ENCODE data around the gene TAPT1.
"Not testable (repeated sequence)": the region's sequence is repeated elsewhere in the genome, so short reads cannot be mapped to it uniquely, and the experiment has no call there.

Gene TAPT1

GRCh38 chr4:16168144-16168543, 58.1 kb downstream of the TAPT1 start:
- DNase-seq, result no peak

- no peak for DNase-seq
Measured at GRCh38 chr4:16165931-16166330, 60.3 kb downstream of the TAPT1 start.

- no peak for DNase-seq
Measured at GRCh38 chr4:16162891-16163290, 63.4 kb downstream of the TAPT1 start.

- DNase-seq, result no peak
Measured at GRCh38 chr4:16161851-16162408, 64.3 kb downstream of the TAPT1 start.

- no peak for DNase-seq
Measured at GRCh38 chr4:16160457-16160856, 65.8 kb downstream of the TAPT1 start.

GRCh38 chr4:16159286-16159685, 67.0 kb downstream of the TAPT1 start:
- DNase-seq, result no peak

- DNase-seq, result no peak
Measured at GRCh38 chr4:16158504-16158852, 67.8 kb downstream of the TAPT1 start.

- no peak for DNase-seq
Measured at GRCh38 chr4:16157609-16158503, 68.4 kb downstream of the TAPT1 start.

- DNase-seq, result no peak
Measured at GRCh38 chr4:16155528-16156169, 70.6 kb downstream of the TAPT1 start.

- DNase-seq, result no peak
Measured at GRCh38 chr4:16154451-16154850, 71.8 kb downstream of the TAPT1 start.

- no peak for DNase-seq
Measured at GRCh38 chr4:16150716-16151115, 75.6 kb downstream of the TAPT1 start.

GRCh38 chr4:16144913-16145312, 81.4 kb downstream of the TAPT1 start:
- DNase-seq, result not testable (repeated sequence)

- DNase-seq, result no peak
Measured at GRCh38 chr4:16142598-16143310, 83.5 kb downstream of the TAPT1 start.

- DNase-seq, result no peak
Measured at GRCh38 chr4:16140879-16141249, 85.4 kb downstream of the TAPT1 start.

- DNase-seq, result no peak
Measured at GRCh38 chr4:16140231-16140878, 85.9 kb downstream of the TAPT1 start.

GRCh38 chr4:16139066-16139945, 87.0 kb downstream of the TAPT1 start:
- no peak for DNase-seq

- no peak for DNase-seq
Measured at GRCh38 chr4:16136827-16137226, 89.4 kb downstream of the TAPT1 start.

- no peak for DNase-seq
Measured at GRCh38 chr4:16136311-16136710, 90.0 kb downstream of the TAPT1 start.

GRCh38 chr4:16133406-16133805, 92.9 kb downstream of the TAPT1 start:
- no peak for DNase-seq

GRCh38 chr4:16131293-16131692, 95.0 kb downstream of the TAPT1 start:
- DNase-seq, result no peak

- no peak for DNase-seq
Measured at GRCh38 chr4:16129336-16129735, 96.9 kb downstream of the TAPT1 start.

GRCh38 chr4:16126714-16127113, 99.6 kb downstream of the TAPT1 start:
- no peak for DNase-seq
